Prostate gland (tissue), 2 donors: Measurements from ENCODE around the gene GTPBP3.

Experiments used
- CTCF ChIP-seq, 4 experiments: fragments of 200-600 bp in 2 of 4; fragments of 450-650 bp in 2 of 4; sonication (generic) in 2 of 4; IDR thresholded peaks; 1 replicate in 3 of 4; 2 replicates in 1 of 4; pipeline ENCODE4 v1.5.1; 2016 to 2019; ENCODE audit warnings: antibody characterized with exemption in 4 of 4, mild to moderate bottlenecking in 2 of 4, moderate library complexity in 2 of 4
- POLR2A ChIP-seq: fragments of 450-650 bp; IDR thresholded peaks from one replicate; pipeline ENCODE4 v1.6.1; 2016; ENCODE audit warnings: antibody characterized with exemption, mild to moderate bottlenecking
- POLR2AphosphoS5 ChIP-seq: sonication (generic); formaldehyde crosslinking; IDR thresholded peaks from one replicate; pipeline ENCODE4 v1.6.1; 2017; ENCODE audit warnings: antibody characterized with exemption

- TF ChIP-seq CTCF (IDR thresholded peaks at IDR 0.05) (no peak), POLR2AphosphoS5 (no peak), POLR2A (no peak)
Observed at GRCh38 chr19:17323300-17323963, 13.9 kb upstream of the GTPBP3 start.
